Caco-2 (cell line): ENCODE data around the gene SETDB1. TPM values are rescaled to one million over a fixed set of nuclear protein-coding genes. Genes with fewer than 3 reads are reported as not detected.
"Not testable (repeated sequence)": the region's sequence is repeated elsewhere in the genome, so short reads cannot be mapped to it uniquely, and the experiment has no call there.

Source experiments
- Bru-seq: library from RNA; stranded (reverse); fragments of 400-500 nt; gene quantifications from one replicate; lab custom pipeline; 2021; lab: Mats Ljungman, UMichigan
- BruChase-seq, 2 experiments: library from RNA; stranded (reverse); fragments of 400-500 nt; gene quantifications; one replicate each; lab custom pipeline; 2021; lab: Mats Ljungman, UMichigan
- BruUV-seq: library from RNA; stranded (reverse); fragments of 400-500 nt; replicated peaks from 2 replicates; lab custom pipeline; 2021; lab: Mats Ljungman, UMichigan
- CTCF ChIA-PET: fragments of 300-600 bp; sonication (Branson Sonifier 250); formaldehyde crosslinking; loops from one replicate; lab custom pipeline; 2022; ENCODE audit warnings: antibody characterized with exemption; lab: Charles Lee
- POLR2A ChIA-PET: fragments of 300-600 bp; sonication (Branson Sonifier 250); formaldehyde crosslinking; loops from one replicate; lab custom pipeline; 2022; ENCODE audit warnings: antibody characterized with exemption; lab: Charles Lee
- DNase-seq, 2 experiments: peaks; one replicate each; pipeline versions ENCODE4 v3.0.0 to v3.0.0-alpha.2; 2020 to 2022
- H3K27me3 ChIP-seq: replicated peaks from 2 replicates; pipeline ENCODE4 v1.6.0; 2011; ENCODE audit warnings: low read length; ENCODE audit not compliant: control insufficient read depth, insufficient read depth
- H3K36me3 ChIP-seq: 2 replicates; pipeline ENCODE4 v1.5.1; 2011; ENCODE audit warnings: low read length; ENCODE audit not compliant: control insufficient read depth, insufficient read depth
- H3K4me1 ChIP-seq: fragments of 250-450 bp; sonication (Bioruptor Pico); 2 replicates; pipeline ENCODE4 v1.5.1; 2020; ENCODE audit warnings: mild to moderate bottlenecking
- H3K4me3 ChIP-seq: 2 replicates; pipeline ENCODE4 v1.5.1; 2011; ENCODE audit warnings: low read depth, mild to moderate bottlenecking, control low read depth, low read length
- H3K9me3 ChIP-seq: fragments of 250-450 bp; sonication (Bioruptor Pico); 2 replicates; pipeline ENCODE4 v1.5.1; 2020; ENCODE audit warnings: mild to moderate bottlenecking, moderate library complexity
- H3K27ac Mint-ChIP-seq: one replicate; pipeline ENCODE4 v1.8.0; 2022; ENCODE audit warnings: mixed read lengths; ENCODE audit not compliant: unreplicated experiment
- H3K27me3 Mint-ChIP-seq: one replicate; pipeline ENCODE4 v1.8.0; 2022; ENCODE audit warnings: mixed read lengths; ENCODE audit not compliant: insufficient read depth, unreplicated experiment
- H3K36me3 Mint-ChIP-seq: one replicate; pipeline ENCODE4 v1.8.0; 2022; ENCODE audit warnings: mild to moderate bottlenecking, mixed read lengths; ENCODE audit not compliant: insufficient read depth, unreplicated experiment
- H3K4me1 Mint-ChIP-seq: one replicate; pipeline ENCODE4 v1.8.0; 2022; ENCODE audit warnings: low read depth, mixed read lengths; ENCODE audit not compliant: unreplicated experiment
- H3K4me3 Mint-ChIP-seq: one replicate; pipeline ENCODE4 v1.8.0; 2022; ENCODE audit warnings: mild to moderate bottlenecking, moderate library complexity, mixed read lengths; ENCODE audit not compliant: unreplicated experiment
- H3K9me3 Mint-ChIP-seq: one replicate; pipeline ENCODE4 v1.8.0; 2022; ENCODE audit warnings: mixed read lengths; ENCODE audit not compliant: unreplicated experiment
- CTCF ChIP-seq, 2 experiments: fragments of 200-600 bp in 1 of 2; IDR thresholded peaks; 1 replicate in 1 of 2; 2 replicates in 1 of 2; pipeline versions ENCODE4 v1.5.1 to v1.8.0; 2011 to 2022; ENCODE audit warnings: antibody characterized with exemption in 1 of 2, control low read depth in 1 of 2, inconsistent platforms in 1 of 2, low read depth in 1 of 2, low read length in 1 of 2, mild to moderate bottlenecking in 1 of 2, moderate library complexity in 1 of 2; ENCODE audit not compliant: insufficient read depth in 1 of 2, severe bottlenecking in 1 of 2, unreplicated experiment in 1 of 2
- intact Hi-C: fragments of 100-400 bp; cut with micrococcal nuclease; formaldehyde crosslinking; loops from one replicate; pipeline ENCODE4 v1.10.0; 2022; ENCODE audit not compliant: unreplicated experiment
- long read RNA-seq: library from polyadenylated mRNA; stranded (forward); transcript quantifications from one replicate; pipeline ENCODE4 v2.0.0, GENCODE V29; 2022
- total RNA-seq: library from RNA; stranded (reverse); gene quantifications from 2 replicates; pipeline ENCODE4 v1.2.3, GENCODE V29; 2022

The SETDB1 gene
- total RNA-seq: 45.0 and 46.7 TPM in 2 replicates
- percentile 76 among the genes with signal in this experiment for Bru-seq, nascent RNA
- percentile 76 among the genes with signal in this experiment for BruChase-seq, experiment 1, labeled RNA remaining after a 2-hour chase
- BruChase-seq, experiment 2, labeled RNA remaining after a 6-hour chase: percentile 76 among the genes with signal in this experiment
- long read RNA-seq, partial matches to known transcripts: 8 of 15 reads
- long read RNA-seq, other reads (novel, unspliced or antisense): 7 of 15 reads

- Histone ChIP-seq H3K9me3 (no peaks in the 10 kb centered on the region; the same call in 1 of the 2 replicates), H3K27me3 (no peaks in the 10 kb centered on the region), H3K4me1 (no peaks in the 10 kb centered on the region; the same call in none of the 2 replicates), H3K36me3 (peaks cover 2% of the 10 kb centered on the region), H3K4me3 (peak within 1 kb of the TSS; percentile 77)
- H3K36me3 Mint-ChIP-seq: peaks cover 42% of the 10 kb centered on the region
- no TSS peak for BruUV-seq
- CTCF ChIA-PET: interaction anchor here (1.0 kb wide), 1 partner anchor 55 kb away, joined by 4 read pairs; no protein-coding TSS in a partner anchor
- POLR2A ChIA-PET: no interaction called here
- no peak for TF ChIP-seq CTCF (IDR thresholded peaks at IDR 0.05; ENCODE audit: insufficient read depth in 1 of 2, low read depth in 1 of 2, low read length in 1 of 2, severe bottlenecking in 1 of 2, unreplicated experiment in 1 of 2)
- no peaks in the 10 kb centered on the region for H3K27me3 Mint-ChIP-seq
- H3K27ac Mint-ChIP-seq: peak within 1 kb of the TSS; percentile 93
- DNase-seq: peak; percentile 97 to 98
- H3K4me1 Mint-ChIP-seq: peaks cover 7% of the 10 kb centered on the region
- intact Hi-C loops: loop anchor here (1.0 to 10.0 kb wide), 4 partner anchors 45 to 301 kb away; partner anchors contain the start of genes ARNT, ENSA, MINDY1 and PRUNE1
- peak within 1 kb of the TSS; percentile 92 for H3K4me3 Mint-ChIP-seq
- H3K9me3 Mint-ChIP-seq: no peaks in the 10 kb centered on the region
Observed at GRCh38 chr1:150926097-150926741, at the start of gene SETDB1. Gene SETDB1 (plus strand): TSS chr1:150926363. CDS start chr1:150927715, 1,352 bp downstream.

GRCh38 chr1:150878931-150879330 is 47.2 kb upstream of the SETDB1 start:
- H3K9me3 Mint-ChIP-seq, H3K4me3 Mint-ChIP-seq, H3K4me1 Mint-ChIP-seq, H3K27me3 Mint-ChIP-seq, DNase-seq, H3K4me3 ChIP-seq, CTCF ChIA-PET, H3K36me3 Mint-ChIP-seq, H3K9me3 ChIP-seq, H3K36me3 ChIP-seq, H3K27me3 ChIP-seq, H3K27ac Mint-ChIP-seq, POLR2A ChIA-PET, BruUV-seq: not testable (repeated sequence)
- intact Hi-C loops: loop anchor here (5.0 kb wide), 1 partner anchor 103 kb away; the partner anchor contains the start of gene ANXA9
- H3K4me1 ChIP-seq: peaks cover 12% of the 10 kb centered on the region; the same call in 1 of the 2 replicates

GRCh38 chr1:150881331-150882070 is 44.7 kb upstream of the SETDB1 start:
- no peaks in the 10 kb centered on the region for H3K9me3 Mint-ChIP-seq
- Histone ChIP-seq H3K27me3 (no peaks in the 10 kb centered on the region), H3K36me3 (no peaks in the 10 kb centered on the region), H3K4me3 (no peak overlapping the region), H3K4me1 (no peaks in the 10 kb centered on the region), H3K9me3 (no peaks in the 10 kb centered on the region)
- CTCF ChIA-PET: no interaction called here
- intact Hi-C loops: no loop called here
- H3K4me1 Mint-ChIP-seq: no peaks in the 10 kb centered on the region
- no peak for DNase-seq
- H3K36me3 Mint-ChIP-seq: peaks cover 9% of the 10 kb centered on the region
- POLR2A ChIA-PET: no interaction called here
- H3K4me3 Mint-ChIP-seq: no peak overlapping the region
- no peak overlapping the region for H3K27ac Mint-ChIP-seq
- no TSS peak for BruUV-seq
- peaks cover 2% of the 10 kb centered on the region for H3K27me3 Mint-ChIP-seq
- TF ChIP-seq CTCF (IDR thresholded peaks at IDR 0.05; ENCODE audit: insufficient read depth in 1 of 2, low read depth in 1 of 2, low read length in 1 of 2, severe bottlenecking in 1 of 2, unreplicated experiment in 1 of 2): no peak

- H3K27ac Mint-ChIP-seq: not testable (repeated sequence)
Observed at GRCh38 chr1:150883121-150883520, 43.0 kb upstream of the SETDB1 start.

More at GRCh38 chr1:150883121-150883520, 43.0 kb upstream of the SETDB1 start:
- H3K27me3 ChIP-seq, H3K9me3 ChIP-seq, POLR2A ChIA-PET, H3K9me3 Mint-ChIP-seq, intact Hi-C loops, H3K4me1 Mint-ChIP-seq, H3K27me3 Mint-ChIP-seq, CTCF ChIA-PET, BruUV-seq, DNase-seq, H3K4me1 ChIP-seq, H3K36me3 Mint-ChIP-seq, H3K36me3 ChIP-seq, H3K4me3 ChIP-seq, H3K4me3 Mint-ChIP-seq: not testable (repeated sequence)
